ENCODE measurements around the gene PCSK7.
"Not testable (repeated sequence)": the region's sequence is repeated elsewhere in the genome, so short reads cannot be mapped to it uniquely, and the experiment has no call there.

- TF ChIP-seq CTCF (IDR thresholded peaks at IDR 0.05; ENCODE audit: extremely low read depth in 1 of 2, insufficient read depth in 1 of 2, low read depth in 1 of 2, low read length in 2 of 2); EZH2 (IDR thresholded peaks at IDR 0.05; ENCODE audit: borderline replicate concordance, low read depth, low read length, severe bottlenecking): not testable (repeated sequence)
Observed at GRCh38 chr11:117209351-117210125, 22.3 kb downstream of the PCSK7 start.
